ENCODE data around the gene C1QC.

GRCh38 chr1:22677931-22678896 is 34.8 kb downstream of the C1QC start:
- TF ChIP-seq, protein P1, sequence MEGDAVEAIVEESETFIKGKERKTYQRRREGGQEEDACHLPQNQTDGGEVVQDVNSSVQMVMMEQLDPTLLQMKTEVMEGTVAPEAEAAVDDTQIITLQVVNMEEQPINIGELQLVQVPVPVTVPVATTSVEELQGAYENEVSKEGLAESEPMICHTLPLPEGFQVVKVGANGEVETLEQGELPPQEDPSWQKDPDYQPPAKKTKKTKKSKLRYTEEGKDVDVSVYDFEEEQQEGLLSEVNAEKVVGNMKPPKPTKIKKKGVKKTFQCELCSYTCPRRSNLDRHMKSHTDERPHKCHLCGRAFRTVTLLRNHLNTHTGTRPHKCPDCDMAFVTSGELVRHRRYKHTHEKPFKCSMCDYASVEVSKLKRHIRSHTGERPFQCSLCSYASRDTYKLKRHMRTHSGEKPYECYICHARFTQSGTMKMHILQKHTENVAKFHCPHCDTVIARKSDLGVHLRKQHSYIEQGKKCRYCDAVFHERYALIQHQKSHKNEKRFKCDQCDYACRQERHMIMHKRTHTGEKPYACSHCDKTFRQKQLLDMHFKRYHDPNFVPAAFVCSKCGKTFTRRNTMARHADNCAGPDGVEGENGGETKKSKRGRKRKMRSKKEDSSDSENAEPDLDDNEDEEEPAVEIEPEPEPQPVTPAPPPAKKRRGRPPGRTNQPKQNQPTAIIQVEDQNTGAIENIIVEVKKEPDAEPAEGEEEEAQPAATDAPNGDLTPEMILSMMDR (conservative IDR thresholded peaks at IDR 0.05; ENCODE audit: low read depth, low read length): no peak
- TF ChIP-seq EZH2 (IDR thresholded peaks at IDR 0.05; ENCODE audit: borderline replicate concordance, low read depth, low read length, poor library complexity, severe bottlenecking): no peak

Data from A673 (cell line).